Adrenal gland (tissue), 12 donors: ENCODE data around the gene DPEP2. TPM values are rescaled to one million over a fixed set of nuclear protein-coding genes. Genes with fewer than 3 reads are reported as not detected.

Experiments
- DNase-seq, 7 donors: peaks; one replicate each; pipeline ENCODE4 v3.0.0-alpha.2; 2019 to 2020
- H3K27ac ChIP-seq, 5 donors: fragments of 200-600 bp; sonication (generic) in 4 of 5; 1 replicate in 3 of 5; 2 replicates in 2 of 5; pipeline versions ENCODE4 v1.5.1 to v1.8.0; 2016 to 2020; ENCODE audit warnings: mild to moderate bottlenecking in 1 of 5
- H3K27me3 ChIP-seq: fragments of 200-600 bp; 2 replicates; pipeline ENCODE4 v1.8.0; 2021
- H3K36me3 ChIP-seq, 2 donors: fragments of 200-600 bp; replicated peaks in 1 of 2; 1 replicate in 1 of 2; 2 replicates in 1 of 2; pipeline versions ENCODE4 v1.5.1 to v1.8.0; 2018 to 2022
- H3K4me1 ChIP-seq, 2 donors: fragments of 200-600 bp; replicated peaks in 1 of 2; 1 replicate in 1 of 2; 2 replicates in 1 of 2; pipeline versions ENCODE4 v1.5.1 to v1.8.0; 2018 to 2021
- H3K4me3 ChIP-seq, 4 donors: fragments of 200-600 bp; sonication (generic) in 3 of 4; one replicate each; pipeline ENCODE4 v1.5.1; 2016 to 2018
- H3K9me3 ChIP-seq, 3 donors: fragments of 200-600 bp; sonication (generic) in 1 of 3; replicated peaks in 1 of 3; 1 replicate in 2 of 3; 2 replicates in 1 of 3; pipeline versions ENCODE4 v1.5.1 to v1.8.0; 2016 to 2021
- CTCF ChIP-seq, 6 experiments: fragments of 450-650 bp in 4 of 6; fragments of 200-600 bp in 2 of 6; sonication (generic) in 1 of 6; IDR thresholded peaks; 1 replicate in 5 of 6; 2 replicates in 1 of 6; pipeline versions ENCODE4 v1.5.1 to v1.8.0; 2016 to 2021; ENCODE audit warnings: antibody characterized with exemption in 6 of 6, mild to moderate bottlenecking in 2 of 6, moderate library complexity in 1 of 6
- POLR2A ChIP-seq, 2 donors: fragments of 450-650 bp; IDR thresholded peaks; one replicate each; pipeline ENCODE4 v1.6.1; 2017; ENCODE audit warnings: antibody characterized with exemption in 2 of 2, mild to moderate bottlenecking in 2 of 2, moderate library complexity in 1 of 2
- WGBS, 4 donors: extraction: QIAGEN DNeasy Blood & Tissue Kit in 2 of 4; methylation state at CpG; one replicate each; pipeline versions ENCODE4 v1.1.5 to v1.1.7; 2013 to 2017; 5-methylcytosine and 5-hydroxymethylcytosine counted together
- intact Hi-C, 2 donors: fragments of 100-400 bp; cut with DNase I; formaldehyde crosslinking; loops; one replicate each; pipeline versions ENCODE4 v1.14.1 to v1.15.0; 2022 to 2023
- polyA plus RNA-seq, 3 donors: library from polyadenylated mRNA; stranded (reverse); fragments of 200-250 nt in 2 of 3; fragments of 350-450 nt in 1 of 3; fragmentation: Illumina TruSeq in 1 of 3; extraction: RNeasy Lipid Tissue Mini Kit (QIAGEN cat#74804) in 1 of 3; gene quantifications; one replicate each; pipeline ENCODE4 v1.2.3, GENCODE V29; 2013 to 2014
- total RNA-seq, 9 donors: library from RNA; depleted of rRNA in 4 of 9; stranded (reverse); fragments of >200 nt in 4 of 9; fragments of 120-200 nt in 1 of 9; fragmentation: NEBNext Ultra II Directional in 1 of 9; extraction: Animal tissue kit (Norgen Biotek cat#: 25700) in 1 of 9; gene quantifications; one replicate each; pipeline versions ENCODE4 v1.1.0 to v1.2.4, GENCODE V29; 2013 to 2023
- donor health status: healthy with polysubstance abuse.
- donor health status: Bipolar disorder and iron deficiency.
- donor health status: DM: yes; HTN: yes; CAD: no.
- donor health status: DM: no; HTN: no; CAD: no.
- donor health status: DM: no; HTN: no; CAD: no.
- donor health status: DM: yes; HTN: yes; CAD: no.

The DPEP2 gene
- total and polyA plus RNA-seq, 12 donors, result 0.27 to 8.4 (median 1.4) TPM

DNA sequence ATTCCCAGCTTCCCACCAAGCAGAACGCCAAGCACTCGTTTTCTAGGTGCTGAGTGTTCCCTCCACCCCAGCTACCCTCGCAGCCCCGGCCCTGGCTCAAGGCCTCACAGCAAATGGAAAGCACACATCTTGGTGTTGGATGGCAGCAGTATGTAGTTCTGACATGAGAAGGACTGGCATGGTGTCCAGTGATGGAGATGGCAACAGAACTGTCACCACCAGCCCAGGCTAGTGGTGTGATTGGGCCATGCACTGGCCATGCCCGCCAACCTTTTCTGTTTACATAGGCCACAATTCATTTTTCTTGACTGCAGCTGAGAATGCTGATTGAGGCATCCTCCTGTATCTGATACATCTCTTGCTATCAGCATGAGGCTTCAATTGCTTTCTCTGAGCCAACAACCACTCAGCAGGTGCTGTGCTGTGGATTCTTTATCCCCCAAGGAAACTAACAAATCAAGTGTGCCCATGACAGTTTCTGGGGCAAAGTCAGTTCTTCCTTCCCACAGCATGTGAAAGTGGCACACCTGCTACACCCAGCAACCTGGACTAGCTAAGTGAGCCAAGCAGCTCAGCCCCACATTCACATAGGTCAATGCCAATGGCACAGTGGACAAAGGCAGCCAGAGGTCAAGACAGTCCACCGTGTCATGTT lies 34.7 kb downstream of the DPEP2 start:
- Histone ChIP-seq H3K36me3 (peaks cover 0 to 34% of the 10 kb centered on the region in 2 donors), H3K9me3 (no peaks in the 10 kb centered on the region), H3K27me3 (no peaks in the 10 kb centered on the region), H3K4me3 (no peak overlapping the region), H3K27ac (peak overlapping the region in 2 of 5 donors; percentile 31 to 55), H3K4me1 (peaks cover 29 to 56% of the 10 kb centered on the region in 2 donors)
- 78 to 85% (median 82%) methylated on average over 5 to 6 of the region's 6 CpGs for WGBS, 4 donors
- DNase-seq, result no peak
- TF ChIP-seq POLR2A (IDR thresholded peaks at IDR 0.05) (no peak), CTCF (IDR thresholded peaks at IDR 0.05) (no peak)
- intact Hi-C loops, result no loop called here

- no peaks in the 10 kb centered on the region for H3K27me3 ChIP-seq
- TF ChIP-seq CTCF (IDR thresholded peaks at IDR 0.05) (no peak), POLR2A (IDR thresholded peaks at IDR 0.05) (no peak)
- H3K4me3 ChIP-seq, result no peak overlapping the region
- H3K27ac ChIP-seq, result peak overlapping the region in 2 of 5 donors; percentile 31 to 55
- H3K36me3 ChIP-seq, result peaks cover 0 to 42% of the 10 kb centered on the region in 2 donors
- peaks cover 33 to 64% of the 10 kb centered on the region in 2 donors for H3K4me1 ChIP-seq
- no peaks in the 10 kb centered on the region for H3K9me3 ChIP-seq
- intact Hi-C loops, result no loop called here
- DNase-seq, result peak in 2 of 7 donors; percentile 66 to 69
- WGBS, 4 donors, result 58 to 78% (median 69%) methylated on average over 16 to 32 of the region's 32 CpGs
Observed at GRCh38 chr16:67963662-67964321, 35.5 kb downstream of the DPEP2 start.

DNA sequence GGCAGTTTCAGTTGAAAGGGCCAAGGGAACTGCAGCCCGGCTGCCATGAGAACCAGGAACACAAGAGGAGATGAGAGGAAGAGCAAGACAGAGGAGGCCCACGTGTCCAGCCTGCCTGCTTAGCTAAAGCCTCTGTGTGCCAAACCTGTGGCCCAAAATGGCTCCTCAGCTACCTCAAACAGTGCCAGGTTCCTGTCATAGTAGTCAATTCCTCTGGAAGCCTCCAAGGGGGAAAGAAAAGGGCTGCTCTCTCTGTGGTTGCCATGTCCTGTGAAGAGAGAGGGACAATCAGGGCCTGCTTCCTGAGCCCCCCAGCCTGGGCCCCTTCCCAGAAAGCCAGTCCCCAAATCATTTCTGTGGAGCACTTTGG lies 36.0 kb downstream of the DPEP2 start:
- Histone ChIP-seq H3K9me3 (no peaks in the 10 kb centered on the region), H3K27me3 (no peaks in the 10 kb centered on the region), H3K4me1 (peaks cover 33 to 64% of the 10 kb centered on the region in 2 donors), H3K36me3 (peaks cover 0 to 46% of the 10 kb centered on the region in 2 donors), H3K27ac (peak overlapping the region in 2 of 5 donors; percentile 31 to 55), H3K4me3 (no peak overlapping the region)
- TF ChIP-seq CTCF (IDR thresholded peaks at IDR 0.05), result no peak
- no peak for TF ChIP-seq POLR2A (IDR thresholded peaks at IDR 0.05)
- WGBS, 4 donors, result 63 to 76% (median 72%) methylated on average over 2 of the region's 2 CpGs
- DNase-seq, result no peak
- intact Hi-C loops, result no loop called here

GRCh38 chr16:67962135-67962534 lies 37.1 kb downstream of the DPEP2 start:
- Histone ChIP-seq H3K27ac (peak overlapping the region in 3 of 5 donors; percentile 2 to 84 (median 43)), H3K36me3 (peaks cover 0 to 57% of the 10 kb centered on the region in 2 donors), H3K4me3 (no peak overlapping the region), H3K4me1 (peaks cover 29 to 59% of the 10 kb centered on the region in 2 donors), H3K9me3 (no peaks in the 10 kb centered on the region), H3K27me3 (no peaks in the 10 kb centered on the region)
- DNase-seq, result no peak
- TF ChIP-seq CTCF (IDR thresholded peaks at IDR 0.05) (no peak), POLR2A (IDR thresholded peaks at IDR 0.05) (no peak)
- intact Hi-C loops, result no loop called here
- 91 to 95% (median 92%) methylated on average over 5 to 8 of the region's 8 CpGs for WGBS, 4 donors
